B cell (primary cell): Measurements from ENCODE around the gene GLIS2. TPM values are rescaled to one million over a fixed set of nuclear protein-coding genes. Genes with fewer than 3 reads are reported as not detected.
A peak's percentile ranks its signal among the peaks of the same experiment; 100 is the strongest.

Experiments used
- ATAC-seq: fragments of 200-7000 bp; cut with Tn5 transposase; one replicate; pipeline ENCODE4 v1.10.0; 2021; ENCODE audit warnings: low read depth, mild to moderate bottlenecking, moderate number of reproducible peaks, moderate library complexity
- CTCF ChIA-PET: fragments of 350-600 bp; sonication (Branson Sonifier 250); formaldehyde crosslinking; loops from one replicate; lab custom pipeline; 2021; ENCODE audit warnings: antibody characterized with exemption, inconsistent platforms; lab: Charles Lee
- POLR2A ChIA-PET: fragments of 350-600 bp; sonication (Branson Sonifier 250); formaldehyde crosslinking; loops from one replicate; lab custom pipeline; 2021; ENCODE audit warnings: antibody characterized with exemption; lab: Charles Lee
- DNase-seq: peaks from one replicate; pipeline ENCODE4 v3.0.0; 2013
- H2AFZ ChIP-seq: 2 replicates; pipeline ENCODE4 v1.6.1; 2012; ENCODE audit warnings: mild to moderate bottlenecking, low read depth, low read length; ENCODE audit not compliant: insufficient read depth, poor library complexity, severe bottlenecking
- H3K27ac ChIP-seq, 2 donors: 1 replicate in 1 of 2; 2 replicates in 1 of 2; pipeline ENCODE4 v1.5.1; 2012 to 2013; ENCODE audit warnings: low read length in 2 of 2, mild to moderate bottlenecking in 2 of 2, moderate library complexity in 1 of 2
- H3K27me3 ChIP-seq, 4 experiments: fragments of 200-600 bp in 1 of 4; sonication (generic) in 1 of 4; replicated peaks in 1 of 4; 1 replicate in 2 of 4; 2 replicates in 2 of 4; pipeline versions ENCODE4 v1.6.1 to v1.7.0; 2013 to 2016; ENCODE audit warnings: low read length in 3 of 4, mild to moderate bottlenecking in 2 of 4, mixed read lengths in 1 of 4, moderate library complexity in 1 of 4; ENCODE audit not compliant: insufficient read depth in 4 of 4, control insufficient read depth in 3 of 4; ENCODE audit errors: control extremely low read depth in 1 of 4
- H3K36me3 ChIP-seq, 2 experiments: replicated peaks in 1 of 2; 1 replicate in 1 of 2; 2 replicates in 1 of 2; pipeline versions ENCODE4 v1.6.1 to v1.7.1; 2013; ENCODE audit warnings: low read length in 1 of 2; ENCODE audit not compliant: insufficient read depth in 2 of 2, control insufficient read depth in 1 of 2; ENCODE audit errors: control extremely low read depth in 1 of 2, extremely low read depth in 1 of 2
- H3K4me1 ChIP-seq, 2 donors: fragments of 200-600 bp in 1 of 2; sonication (generic) in 1 of 2; 1 replicate in 1 of 2; 2 replicates in 1 of 2; pipeline versions ENCODE4 v1.5.1 to v1.6.1; 2013 to 2017; ENCODE audit warnings: low read length in 2 of 2; ENCODE audit not compliant: control insufficient read depth in 2 of 2, insufficient read depth in 2 of 2
- H3K4me2 ChIP-seq: replicated peaks from 2 replicates; pipeline ENCODE3; 2012; ENCODE audit warnings: mild to moderate bottlenecking, low read depth, low read length; ENCODE audit not compliant: poor library complexity, severe bottlenecking
- H3K4me3 ChIP-seq, 5 experiments: fragments of 200-600 bp in 1 of 5; sonication (generic) in 1 of 5; 1 replicate in 3 of 5; 2 replicates in 2 of 5; pipeline versions ENCODE4 v1.5.1 to v1.7.0; 2011 to 2016; ENCODE audit warnings: low read length in 4 of 5, mild to moderate bottlenecking in 4 of 5, low read depth in 2 of 5, control low read depth in 1 of 5, moderate library complexity in 1 of 5; ENCODE audit not compliant: insufficient read depth in 1 of 5; ENCODE audit errors: control extremely low read depth in 1 of 5, extremely low read depth in 1 of 5
- H3K79me2 ChIP-seq: fragments of 200-600 bp; sonication (generic); one replicate; pipeline ENCODE4 v1.6.0; 2016; ENCODE audit warnings: low read length; ENCODE audit not compliant: control insufficient read depth, insufficient read depth
- H3K9ac ChIP-seq: fragments of 200-600 bp; sonication (generic); 2 replicates; pipeline ENCODE4 v1.6.1; 2017; ENCODE audit warnings: mild to moderate bottlenecking, low read length, moderate library complexity
- H3K9me3 ChIP-seq, 3 donors: one replicate each; pipeline versions ENCODE4 v1.6.1 to v1.7.1; 2013; ENCODE audit warnings: low read length in 2 of 3; ENCODE audit not compliant: control insufficient read depth in 2 of 3, insufficient read depth in 1 of 3; ENCODE audit errors: control extremely low read depth in 1 of 3
- H4K20me1 ChIP-seq: 2 replicates; pipeline ENCODE4 v1.6.0; 2012; ENCODE audit warnings: mild to moderate bottlenecking, low read length; ENCODE audit not compliant: insufficient read depth, control insufficient read depth, poor library complexity, severe bottlenecking
- H3K27ac Mint-ChIP-seq: one replicate; pipeline ENCODE4 v1.8.0; 2021; ENCODE audit warnings: mixed read lengths
- H3K27me3 Mint-ChIP-seq: one replicate; pipeline ENCODE4 v1.8.0; 2021; ENCODE audit warnings: mixed read lengths
- H3K4me1 Mint-ChIP-seq: one replicate; pipeline ENCODE4 v1.8.0; 2021; ENCODE audit warnings: mixed read lengths
- H3K4me3 Mint-ChIP-seq: one replicate; pipeline ENCODE4 v1.8.0; 2021; ENCODE audit warnings: mixed read lengths
- H3K9me3 Mint-ChIP-seq: one replicate; pipeline ENCODE4 v1.8.0; 2022; ENCODE audit warnings: mixed read lengths; ENCODE audit not compliant: insufficient read depth
- EZH2 ChIP-seq: IDR thresholded peaks from 2 replicates; pipeline ENCODE4 v1.6.1; 2012; ENCODE audit warnings: borderline replicate concordance, low read depth, mild to moderate bottlenecking, moderate library complexity, low read length; ENCODE audit not compliant: insufficient read depth, poor library complexity, severe bottlenecking
- WGBS: methylation state at CpG from one replicate; pipeline ENCODE4 v1.1.5; 2013; ENCODE audit warnings: missing lambda C conversion rate; ENCODE audit not compliant: insufficient coverage; 5-methylcytosine and 5-hydroxymethylcytosine counted together
- intact Hi-C: fragments of 100-400 bp; cut with micrococcal nuclease; formaldehyde crosslinking; loops from one replicate; pipeline ENCODE4 v1.10.0; 2022
- polyA plus RNA-seq: library from polyadenylated mRNA; depleted of rRNA; stranded (reverse); fragments of >200 nt; gene quantifications from 2 replicates; pipeline ENCODE4 v1.2.3, GENCODE V29; 2012
- total RNA-seq, 2 donors: library from RNA; stranded (reverse); fragments of 120-200 nt in 1 of 2; gene quantifications; 1 replicate in 1 of 2; 2 replicates in 1 of 2; pipeline versions ENCODE4 v1.2.3 to v1.2.4, GENCODE V29; 2013 to 2022
- TF ChIP-seq, protein P1 (sequence below): fragments of 200-600 bp; IDR thresholded peaks from one replicate; pipeline ENCODE4 v1.8.0; 2022; ENCODE audit warnings: antibody characterized with exemption, mild to moderate bottlenecking

GLIS2 gene
- total and polyA plus RNA-seq, 2 donors (not counting 1 experiment from before 2014, with no cell fraction given): not detected

DNA sequence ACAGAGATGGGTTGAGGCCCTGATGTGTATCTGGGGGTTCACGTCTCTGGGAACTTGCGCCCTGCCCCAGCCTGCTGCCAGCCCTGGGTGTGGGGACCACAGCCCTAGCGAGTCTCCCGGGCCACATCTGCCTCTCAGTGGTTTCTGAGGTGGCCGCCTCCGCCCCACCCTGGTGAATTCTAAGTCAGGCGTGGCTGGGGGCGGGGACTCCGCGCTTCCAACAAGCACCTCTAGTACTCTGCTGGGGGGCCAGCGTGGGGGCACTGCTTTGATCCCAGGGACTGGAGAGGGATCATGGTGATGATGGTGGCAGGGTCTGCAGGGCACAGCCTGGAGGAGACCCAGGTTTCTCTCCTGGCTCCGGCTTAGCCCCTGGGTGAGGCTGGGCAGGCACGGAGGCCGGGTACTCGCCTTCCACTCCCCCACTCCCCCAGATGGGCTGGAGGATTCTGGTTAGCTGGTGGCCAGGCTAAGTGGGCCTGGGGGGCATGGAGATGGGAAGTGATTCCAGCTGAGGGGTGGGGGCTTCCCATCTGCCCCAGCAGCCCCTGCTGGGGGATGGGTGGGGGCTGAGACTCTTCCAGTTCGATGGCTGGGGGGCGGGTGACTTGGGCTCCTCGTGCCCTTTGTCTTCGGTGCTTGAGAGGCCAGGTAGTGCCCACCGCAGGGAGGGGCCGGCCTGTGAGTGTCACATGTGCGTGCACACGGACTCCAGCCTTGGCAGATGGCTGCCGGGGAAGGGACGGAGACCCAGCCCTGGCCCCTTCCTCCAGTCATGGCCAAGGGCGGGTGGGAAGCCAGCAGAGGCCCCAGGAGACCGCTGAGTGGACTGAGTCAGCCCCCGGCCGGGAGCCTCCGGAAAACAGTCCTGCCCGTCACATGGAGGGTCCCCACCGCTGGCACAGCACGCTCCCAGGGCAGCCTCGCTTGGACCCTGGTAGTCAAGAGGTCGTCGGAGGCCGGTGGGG lies 3.9 kb downstream of the GLIS2 start:
- peaks cover 3% of the 10 kb centered on the region for H3K27me3 Mint-ChIP-seq
- Histone ChIP-seq H3K79me2 (no peaks in the 10 kb centered on the region), H3K4me3 (no peak overlapping the region), H3K27me3 (peaks cover 0 to 34% (median 14%) of the 10 kb centered on the region in 4 experiments), H3K4me1 (peaks cover 22 to 27% of the 10 kb centered on the region in 2 donors), H3K9ac (no peak overlapping the region), H3K27ac (no peak overlapping the region), H4K20me1 (no peaks in the 10 kb centered on the region), H3K36me3 (no peaks in the 10 kb centered on the region), H3K9me3 (peaks cover 0 to 9% (median 0%) of the 10 kb centered on the region in 3 donors), H2AFZ (no peak overlapping the region), H3K4me2 (peak overlapping the region; percentile 59)
- ATAC-seq (peak; percentile 67), DNase-seq (peak; percentile 77)
- H3K9me3 Mint-ChIP-seq: no peaks in the 10 kb centered on the region
- H3K27ac Mint-ChIP-seq: no peak overlapping the region
- H3K4me3 Mint-ChIP-seq: peak overlapping the region; percentile 39
- 65% methylated on average over 33 of the region's 37 CpGs for WGBS
- intact Hi-C loops: no loop called here
- no peak for TF ChIP-seq EZH2
- TF ChIP-seq, protein P1, sequence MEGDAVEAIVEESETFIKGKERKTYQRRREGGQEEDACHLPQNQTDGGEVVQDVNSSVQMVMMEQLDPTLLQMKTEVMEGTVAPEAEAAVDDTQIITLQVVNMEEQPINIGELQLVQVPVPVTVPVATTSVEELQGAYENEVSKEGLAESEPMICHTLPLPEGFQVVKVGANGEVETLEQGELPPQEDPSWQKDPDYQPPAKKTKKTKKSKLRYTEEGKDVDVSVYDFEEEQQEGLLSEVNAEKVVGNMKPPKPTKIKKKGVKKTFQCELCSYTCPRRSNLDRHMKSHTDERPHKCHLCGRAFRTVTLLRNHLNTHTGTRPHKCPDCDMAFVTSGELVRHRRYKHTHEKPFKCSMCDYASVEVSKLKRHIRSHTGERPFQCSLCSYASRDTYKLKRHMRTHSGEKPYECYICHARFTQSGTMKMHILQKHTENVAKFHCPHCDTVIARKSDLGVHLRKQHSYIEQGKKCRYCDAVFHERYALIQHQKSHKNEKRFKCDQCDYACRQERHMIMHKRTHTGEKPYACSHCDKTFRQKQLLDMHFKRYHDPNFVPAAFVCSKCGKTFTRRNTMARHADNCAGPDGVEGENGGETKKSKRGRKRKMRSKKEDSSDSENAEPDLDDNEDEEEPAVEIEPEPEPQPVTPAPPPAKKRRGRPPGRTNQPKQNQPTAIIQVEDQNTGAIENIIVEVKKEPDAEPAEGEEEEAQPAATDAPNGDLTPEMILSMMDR: no peak
- H3K4me1 Mint-ChIP-seq: peaks cover 10% of the 10 kb centered on the region
- ChIA-PET POLR2A (no interaction called here), CTCF (no interaction called here)
